ENCODE measurements around the gene FIG4. TPM values are rescaled to one million over a fixed set of nuclear protein-coding genes. Genes with fewer than 3 reads are reported as not detected.

The FIG4 gene
- total and polyA plus RNA-seq, 12 donors, result 9.2 to 25.4 (median 17.8) TPM

- Histone ChIP-seq H3K27me3 (no peaks in the 10 kb centered on the region), H3K27ac (no peak overlapping the region), H3K4me3 (no peak overlapping the region), H3K36me3 (replicated peaks in 1 of 2) (no peaks in the 10 kb centered on the region), H3K9me3 (replicated peaks in 1 of 3) (no peaks in the 10 kb centered on the region), H3K4me1 (replicated peaks in 1 of 2) (peaks cover 0 to 10% of the 10 kb centered on the region in 2 donors)
- intact Hi-C loops (cut with DNase I), result no loop called here
- no peak for DNase-seq
- WGBS, 4 donors, result 95 to 99% (median 97%) methylated on average over 2 of the region's 2 CpGs
- no peak for TF ChIP-seq POLR2A (IDR thresholded peaks at IDR 0.05)
- no peak for TF ChIP-seq CTCF (IDR thresholded peaks at IDR 0.05)
Observed at GRCh38 chr6:109715616-109716015, 24.5 kb downstream of the FIG4 start.

- intact Hi-C loops (cut with DNase I), result no loop called here
- WGBS, 4 donors, result 80 to 90% (median 88%) methylated on average over 2 of the region's 2 CpGs
- peaks cover 0 to 15% of the 10 kb centered on the region in 2 donors for H3K4me1 ChIP-seq (replicated peaks in 1 of 2)
- DNase-seq, result no peak
- no peak for TF ChIP-seq CTCF (IDR thresholded peaks at IDR 0.05)
- TF ChIP-seq POLR2A (IDR thresholded peaks at IDR 0.05), result no peak
- no peak overlapping the region for H3K27ac ChIP-seq
- no peaks in the 10 kb centered on the region for H3K9me3 ChIP-seq (replicated peaks in 1 of 3)
- H3K36me3 ChIP-seq (replicated peaks in 1 of 2), result no peaks in the 10 kb centered on the region
- no peaks in the 10 kb centered on the region for H3K27me3 ChIP-seq
- no peak overlapping the region for H3K4me3 ChIP-seq
Observed at GRCh38 chr6:109717971-109718370, 26.9 kb downstream of the FIG4 start.

GRCh38 chr6:109718991-109719390, 27.9 kb downstream of the FIG4 start:
- 95 to 99% (median 97%) methylated on average over 5 of the region's 5 CpGs for WGBS, 4 donors
- H3K27ac ChIP-seq, result no peak overlapping the region
- no peaks in the 10 kb centered on the region for H3K36me3 ChIP-seq (replicated peaks in 1 of 2)
- no peaks in the 10 kb centered on the region for H3K27me3 ChIP-seq
- H3K9me3 ChIP-seq (replicated peaks in 1 of 3), result no peaks in the 10 kb centered on the region
- TF ChIP-seq POLR2A (IDR thresholded peaks at IDR 0.05) (no peak), CTCF (IDR thresholded peaks at IDR 0.05) (no peak)
- no peak for DNase-seq
- H3K4me3 ChIP-seq, result no peak overlapping the region
- intact Hi-C loops (cut with DNase I), result no loop called here
- H3K4me1 ChIP-seq (replicated peaks in 1 of 2), result peaks cover 0 to 13% of the 10 kb centered on the region in 2 donors

GRCh38 chr6:109720311-109720710, 29.2 kb downstream of the FIG4 start:
- intact Hi-C loops (cut with DNase I), result no loop called here
- DNase-seq, result no peak
- TF ChIP-seq CTCF (IDR thresholded peaks at IDR 0.05) (no peak), POLR2A (IDR thresholded peaks at IDR 0.05) (no peak)
- no peak overlapping the region for H3K27ac ChIP-seq
- peaks cover 0 to 5% of the 10 kb centered on the region in 2 donors for H3K4me1 ChIP-seq (replicated peaks in 1 of 2)
- no peaks in the 10 kb centered on the region for H3K9me3 ChIP-seq (replicated peaks in 1 of 3)
- no peaks in the 10 kb centered on the region for H3K27me3 ChIP-seq
- 82 to 88% (median 85%) methylated on average over 3 of the region's 3 CpGs for WGBS, 4 donors
- H3K36me3 ChIP-seq (replicated peaks in 1 of 2), result no peaks in the 10 kb centered on the region
- no peak overlapping the region for H3K4me3 ChIP-seq
